Activated T-cell treated with anti-CD3 and anti-CD28 coated beads, Interleukin-2, amount 50 U/mL, for 1 hour (primary cell): Measurements from ENCODE around the gene ROR1.

Experiments
- DNase-seq: peaks from one replicate; pipeline ENCODE4 v3.0.0-alpha.2; 2020

ROR1 gene

DNA sequence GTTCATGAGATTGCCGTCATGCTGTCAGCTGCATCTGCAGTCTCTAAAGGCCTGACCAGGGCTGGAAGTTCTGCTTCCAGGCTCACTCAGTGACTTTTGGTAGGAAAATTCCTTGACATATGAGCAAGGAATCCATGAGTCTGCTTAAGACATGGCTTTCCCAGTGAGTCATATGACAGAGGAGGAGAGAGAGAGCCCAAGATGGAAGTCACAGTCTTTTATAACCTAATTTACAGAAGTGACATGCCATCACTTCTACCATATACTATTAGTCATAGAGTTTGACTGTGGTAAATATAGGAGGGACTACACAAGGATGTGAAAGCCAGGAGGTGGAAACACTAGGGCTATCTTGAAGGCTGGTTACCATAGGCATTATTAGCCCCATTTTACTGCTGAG is 115.2 kb downstream of the ROR1 start:
- DNase-seq = no peak

DNA sequence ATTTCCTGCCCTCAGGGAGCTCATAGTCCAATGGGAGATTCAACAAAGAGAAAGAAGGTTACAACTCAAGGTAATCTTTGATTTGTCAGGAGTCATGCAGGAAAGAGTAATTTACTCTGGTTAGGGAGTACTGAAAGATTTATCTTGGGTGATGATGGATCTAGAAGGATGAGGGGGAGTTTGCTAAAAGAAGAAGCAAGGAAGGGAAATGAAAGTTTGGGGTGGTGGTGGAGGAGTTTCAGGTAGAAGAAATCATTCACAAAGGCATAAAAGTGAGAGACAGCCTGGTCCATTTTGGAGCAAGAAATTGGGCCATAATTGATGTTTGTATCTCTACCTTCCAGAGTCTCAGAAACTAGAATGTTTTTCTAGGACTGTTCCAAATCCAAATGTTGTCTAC is 116.7 kb downstream of the ROR1 start:
- no peak for DNase-seq

DNA sequence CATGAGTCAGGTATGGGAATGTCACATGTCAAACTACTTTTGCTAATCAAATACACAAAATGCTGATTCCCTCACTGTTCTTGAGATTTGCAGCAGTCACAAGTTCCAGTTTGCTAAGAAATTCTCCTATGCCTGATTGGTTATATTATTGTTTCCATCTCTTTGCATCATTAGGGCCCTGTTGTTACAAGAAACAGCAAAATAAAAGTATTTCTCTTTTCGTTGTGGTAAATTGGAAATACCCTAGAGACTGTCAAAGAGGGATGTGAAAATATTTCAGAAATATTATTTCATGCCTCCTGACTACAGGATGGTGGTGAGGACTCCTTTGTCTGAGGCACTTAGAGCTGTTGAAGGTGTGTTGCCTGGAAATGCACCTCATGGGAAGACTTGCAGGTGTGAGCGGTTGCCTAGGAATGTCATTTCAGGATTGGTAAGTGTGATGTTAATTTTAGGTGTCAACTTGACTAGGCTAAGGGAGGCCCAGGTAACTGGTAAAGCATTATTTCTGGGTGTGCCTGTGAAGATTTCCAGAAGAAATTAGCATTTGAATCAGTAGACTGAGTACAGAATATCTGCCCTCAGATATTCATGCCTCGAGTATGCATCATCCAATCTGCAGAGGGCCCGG is 117.4 kb downstream of the ROR1 start:
- no peak for DNase-seq

DNA sequence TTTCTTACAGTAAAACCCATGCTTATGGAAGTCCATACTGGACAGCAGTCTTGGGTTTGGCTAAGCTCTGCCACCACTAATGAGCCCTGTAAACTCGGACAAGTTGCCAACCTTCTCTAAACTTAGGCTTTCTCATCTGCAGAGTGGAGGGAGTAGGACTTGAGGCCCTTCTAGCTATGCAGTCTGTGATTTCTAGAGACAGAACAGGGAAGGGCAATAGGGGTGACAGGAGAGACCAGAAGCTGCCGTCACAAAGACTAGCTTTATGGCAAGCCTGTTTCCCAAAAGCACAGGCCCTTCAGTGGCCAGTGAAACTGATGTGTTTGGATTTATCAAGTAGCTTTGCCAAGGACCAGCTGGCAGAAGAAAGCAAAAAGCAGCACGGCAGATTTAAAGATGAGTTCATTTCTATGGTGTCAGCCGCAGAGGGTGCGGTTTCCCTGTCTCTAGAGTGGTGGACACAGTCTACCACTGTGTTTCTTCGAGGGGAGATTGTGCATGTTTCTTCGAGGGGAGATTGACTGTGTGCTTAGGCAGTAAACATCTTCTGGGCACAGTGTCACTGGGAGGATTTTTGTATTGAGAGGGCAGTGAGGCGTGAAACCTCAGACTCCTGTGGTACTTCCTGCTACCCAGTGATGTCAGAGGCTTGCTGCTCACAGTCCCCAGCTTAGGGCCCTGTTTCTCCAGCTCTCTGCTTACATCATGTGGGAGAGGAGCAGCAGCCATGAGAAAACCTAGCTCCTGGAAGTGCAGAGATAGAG is 119.0 kb downstream of the ROR1 start:
- DNase-seq = no peak

DNA sequence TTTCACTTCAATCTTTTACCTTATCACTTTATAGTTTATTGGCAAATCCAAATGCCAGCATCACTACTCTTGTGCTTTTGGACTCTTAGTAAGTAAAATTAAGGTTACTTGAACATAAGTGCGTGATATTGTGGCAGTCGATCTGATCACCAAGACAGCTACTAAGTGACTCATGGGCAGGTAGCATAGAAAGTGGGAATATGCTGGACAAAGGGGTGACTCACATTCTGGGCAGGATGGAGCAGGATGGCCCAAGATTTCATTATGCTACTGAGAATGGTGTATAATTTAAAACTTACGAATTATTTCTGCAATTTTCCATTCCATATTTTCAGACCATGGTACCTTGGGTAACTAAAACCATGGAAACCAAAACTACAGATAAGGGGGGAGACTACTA is 120.2 kb downstream of the ROR1 start:
- DNase-seq = no peak

DNA sequence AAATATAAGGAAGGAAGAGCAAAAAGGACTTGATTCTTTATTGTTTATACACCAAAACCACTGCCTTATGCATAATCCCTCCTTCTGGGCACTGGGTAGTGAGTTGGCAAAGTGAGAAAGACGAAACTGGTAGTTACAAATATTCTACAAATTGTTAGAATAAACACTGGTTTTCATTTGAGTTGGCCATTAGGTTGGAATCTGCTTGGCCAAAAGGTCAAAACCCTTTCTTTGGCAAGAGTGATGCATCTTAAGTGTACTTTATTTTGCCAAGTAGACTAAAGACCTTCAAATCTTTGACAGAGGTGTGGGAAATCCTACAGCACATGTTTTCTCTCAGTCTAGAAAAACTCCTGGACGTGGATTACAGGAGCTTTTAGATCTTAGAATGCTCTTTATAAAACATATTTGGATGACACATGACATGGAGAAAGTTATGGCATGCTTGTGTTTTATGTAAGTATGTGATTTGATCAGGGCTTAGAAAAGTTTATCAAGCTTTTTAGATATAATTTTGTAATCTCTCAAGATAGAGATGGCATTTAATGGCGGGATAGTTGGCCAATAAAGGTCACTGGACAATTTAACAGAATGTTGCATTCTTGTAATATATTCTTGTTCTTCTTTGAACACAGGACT is 120.9 kb downstream of the ROR1 start:
- no peak for DNase-seq

DNA sequence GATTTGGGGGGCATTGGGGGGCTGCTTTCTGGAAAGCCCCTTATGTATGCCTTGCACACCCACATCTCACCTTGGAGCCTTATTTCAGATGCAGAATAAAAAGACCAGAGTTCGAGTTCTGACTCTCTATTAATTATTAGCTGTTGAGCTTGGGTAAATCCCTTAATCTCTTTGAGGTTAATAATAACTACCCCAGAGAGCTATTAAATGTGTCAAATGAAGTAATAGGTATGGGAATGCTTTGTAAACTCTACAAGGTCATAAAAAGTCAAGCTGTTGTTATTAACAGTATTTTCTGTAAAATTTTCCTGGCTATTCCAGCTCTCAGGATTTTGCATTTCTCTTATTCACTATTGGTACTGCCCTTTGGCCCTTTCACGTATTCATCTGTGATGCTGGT is 122.9 kb downstream of the ROR1 start:
- DNase-seq = no peak

DNA sequence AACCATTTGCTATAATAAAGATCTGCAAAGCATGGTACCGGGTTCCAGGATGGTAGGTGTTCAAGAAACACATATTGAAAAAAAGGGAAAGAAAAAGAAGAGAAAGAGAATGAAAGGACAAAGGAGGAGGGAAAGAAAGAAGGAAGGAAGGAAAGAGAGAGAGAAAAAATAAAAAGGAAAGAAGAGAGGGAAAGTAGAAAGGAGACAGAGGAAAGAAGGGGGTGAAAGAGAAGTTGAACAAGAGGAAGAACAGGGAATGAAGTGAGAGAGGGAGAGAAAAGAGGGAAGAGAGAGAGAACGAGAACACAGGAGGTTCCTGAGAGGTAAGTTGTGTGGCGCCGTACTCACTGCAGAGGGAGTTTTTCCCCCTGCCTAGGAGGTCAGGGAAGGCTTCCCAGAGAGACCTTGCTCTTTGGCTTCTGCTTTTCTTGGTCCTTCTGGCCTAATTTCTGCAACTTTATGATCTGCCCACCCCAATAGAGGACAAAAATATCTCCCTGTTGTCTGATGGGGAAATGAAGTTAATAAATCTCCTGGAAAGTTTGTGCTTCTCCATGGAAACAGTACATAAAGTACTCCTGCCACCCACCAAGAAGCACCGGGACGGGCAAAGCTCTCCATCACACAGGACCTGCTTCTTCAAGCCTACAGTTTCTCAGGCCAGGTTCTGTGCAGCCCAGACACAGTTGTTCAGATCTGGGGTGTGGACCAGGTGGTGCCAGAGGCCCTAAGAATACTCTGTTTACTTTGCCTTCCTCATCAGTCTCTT is 124.8 kb downstream of the ROR1 start:
- DNase-seq = no peak

DNA sequence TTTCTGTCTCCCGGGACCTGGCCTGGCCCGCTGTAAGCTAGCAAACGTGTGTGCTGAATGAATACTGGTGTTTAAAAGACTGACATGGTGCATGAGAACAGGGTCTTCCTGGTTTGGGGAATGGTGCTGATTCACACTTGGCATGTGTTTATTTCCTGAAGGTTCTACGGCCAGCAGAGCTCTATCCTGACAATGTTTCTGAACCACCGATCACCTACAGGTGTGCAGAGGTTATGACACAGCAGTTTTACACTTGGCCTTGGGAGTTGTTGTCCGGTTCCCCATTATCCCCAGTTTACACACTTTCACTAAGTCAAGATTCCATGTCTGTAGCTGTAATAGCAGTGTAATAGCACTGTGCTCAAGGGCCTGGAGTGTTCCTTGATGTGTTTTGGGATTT is 127.3 kb downstream of the ROR1 start:
- no peak for DNase-seq

DNA sequence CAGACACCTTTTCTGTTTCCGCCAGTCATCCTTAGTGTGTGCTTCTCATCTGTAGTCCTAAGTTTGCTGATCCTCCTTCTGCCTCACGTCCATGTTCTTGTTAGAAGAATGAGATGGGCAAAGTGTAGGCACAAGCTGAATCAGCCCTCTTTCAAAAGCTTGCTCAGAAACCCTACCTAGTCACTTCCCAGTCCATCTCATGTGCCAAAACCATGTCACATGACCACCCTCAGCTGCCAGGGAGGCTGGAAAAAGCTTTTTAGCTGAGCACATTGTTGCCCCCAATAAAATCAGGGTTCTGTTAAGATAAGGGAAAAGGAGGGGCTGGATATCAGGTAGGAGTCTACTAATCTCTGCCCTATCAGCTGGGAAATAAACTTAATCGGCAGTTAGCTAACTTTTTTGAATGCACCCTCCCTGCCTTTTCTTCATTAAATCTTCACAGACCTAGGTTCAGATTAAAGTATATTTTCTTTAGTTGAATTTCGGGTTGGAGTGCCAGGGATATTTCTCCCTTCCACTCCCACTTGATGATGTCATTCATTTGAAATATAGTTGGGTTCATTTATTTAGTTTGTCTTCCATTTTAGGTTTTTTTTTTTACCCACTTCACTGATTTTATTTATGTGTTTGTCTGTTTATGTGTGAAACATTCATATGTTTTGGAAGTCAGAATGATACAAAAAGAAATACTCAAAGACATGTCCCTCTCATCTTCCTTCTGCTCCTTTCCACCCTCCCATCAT is 129.2 kb downstream of the ROR1 start:
- DNase-seq = no peak

DNA sequence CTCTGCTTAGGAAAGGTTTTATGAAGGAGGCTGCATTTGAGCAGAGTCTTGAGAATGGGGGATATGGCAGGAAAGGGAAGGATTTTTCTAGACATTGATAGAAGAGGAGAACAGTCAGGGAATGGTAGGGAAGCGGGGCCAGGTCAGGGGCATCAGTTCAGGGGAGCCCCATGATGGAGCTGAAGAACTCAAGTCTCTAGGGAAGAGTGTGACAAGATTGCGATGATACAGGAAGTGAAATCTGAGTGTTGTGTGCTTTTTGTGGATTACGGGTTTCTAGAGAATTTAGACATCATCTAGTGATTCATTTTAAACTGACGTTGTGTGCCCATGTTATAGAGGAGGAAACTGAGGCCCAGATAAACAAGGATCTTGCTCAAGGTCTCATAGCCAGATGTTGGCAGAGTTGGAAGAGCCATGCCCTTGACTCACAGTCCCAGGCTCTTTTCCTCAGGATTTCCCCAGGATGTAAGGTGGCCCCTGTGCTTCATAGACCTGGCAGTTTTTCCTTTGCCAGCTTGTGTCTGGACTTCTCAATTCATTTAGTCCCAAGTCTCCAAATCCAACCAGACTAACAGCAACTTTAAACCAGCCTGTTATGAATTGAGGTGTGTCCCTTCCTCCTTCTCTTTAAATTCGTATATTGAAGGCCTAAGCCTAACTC is 130.3 kb downstream of the ROR1 start:
- DNase-seq = no peak

DNA sequence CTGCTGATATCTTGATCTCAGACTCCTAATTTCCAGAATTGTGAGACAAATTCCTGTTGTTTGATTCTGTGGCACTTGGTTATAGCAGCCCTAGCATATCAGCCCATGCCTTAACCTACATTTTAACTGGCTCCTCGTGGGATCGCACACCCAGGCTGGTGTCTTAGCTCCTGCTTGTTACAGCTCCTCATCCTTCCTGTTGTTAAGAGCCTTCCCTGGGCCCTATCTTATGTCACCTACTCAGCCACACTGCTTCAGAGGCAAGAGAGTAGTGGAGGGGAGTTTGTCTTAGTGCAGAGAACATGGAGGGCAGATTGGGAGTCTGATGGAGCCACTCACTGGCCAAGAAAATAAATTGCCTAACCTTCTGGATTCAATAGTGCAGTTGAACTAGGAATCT is 131.0 kb downstream of the ROR1 start:
- no peak for DNase-seq

DNA sequence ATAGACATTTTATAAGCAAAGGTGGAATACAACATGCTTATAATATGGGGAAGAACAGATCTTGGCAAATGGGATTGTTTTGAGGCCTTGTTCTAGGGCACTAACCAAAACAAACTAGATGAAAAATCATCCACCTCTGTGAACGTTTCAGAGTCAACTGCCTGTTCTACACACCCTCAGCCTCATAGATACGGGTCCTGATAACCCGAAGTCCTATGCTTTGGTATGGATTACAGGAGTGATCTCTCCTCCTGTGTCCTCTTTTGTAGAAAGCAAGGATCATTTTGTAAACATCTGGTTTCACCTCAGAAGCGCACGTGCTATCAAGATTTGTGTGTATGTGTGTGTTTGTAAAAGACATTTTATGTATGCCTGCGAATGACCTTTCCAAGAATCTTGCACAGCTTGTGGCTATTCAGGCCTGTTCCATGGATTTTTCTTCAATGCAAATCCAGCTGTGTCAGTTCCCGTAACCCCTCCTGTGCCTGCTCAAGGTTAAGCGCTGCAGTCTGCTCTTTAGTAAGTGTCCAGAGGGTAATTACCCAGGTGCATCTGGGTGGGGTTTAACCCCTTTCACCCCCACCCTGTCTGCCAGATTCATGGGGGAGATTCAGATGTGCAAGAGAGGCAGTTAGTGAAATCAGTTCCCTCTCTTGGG is 132.4 kb downstream of the ROR1 start:
- no peak for DNase-seq

DNA sequence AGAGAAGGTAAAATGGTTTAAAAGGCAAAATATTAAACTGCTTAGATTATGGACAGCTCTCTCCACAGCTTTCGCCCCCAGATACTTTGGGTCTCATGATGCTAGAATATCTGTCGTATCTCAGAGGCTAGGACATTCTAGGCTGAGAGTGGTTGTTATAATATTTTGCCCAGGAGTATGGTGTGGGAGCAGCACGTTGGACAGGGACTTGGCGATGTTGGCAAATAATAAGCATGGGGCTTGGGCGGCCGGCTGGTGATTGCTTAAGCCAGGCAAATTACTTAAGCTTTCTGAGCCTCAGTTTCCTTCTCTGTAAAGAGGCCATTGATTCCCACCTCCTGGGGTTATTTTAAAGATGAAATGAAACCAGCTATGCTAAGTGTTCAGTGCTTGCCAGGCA is 133.2 kb downstream of the ROR1 start:
- DNase-seq = no peak

DNA sequence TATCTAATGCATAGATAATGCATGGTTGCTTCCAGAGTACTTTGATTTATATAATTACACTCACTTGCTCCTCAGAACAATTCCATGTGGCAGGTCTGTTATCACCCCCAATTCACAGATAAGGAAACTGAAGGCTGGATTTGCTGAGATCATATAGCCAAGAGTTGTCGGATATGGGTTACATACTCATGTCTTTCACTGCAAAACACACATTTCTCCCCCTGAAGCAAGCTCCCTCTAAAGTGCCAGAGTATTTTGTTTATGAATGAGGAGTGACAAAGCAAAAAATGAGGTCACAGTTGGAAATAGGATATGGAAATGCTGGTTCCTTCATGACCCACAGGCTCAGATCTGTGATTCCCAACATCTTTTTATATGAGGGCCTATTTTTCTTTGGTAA is 134.2 kb downstream of the ROR1 start:
- no peak for DNase-seq

DNA sequence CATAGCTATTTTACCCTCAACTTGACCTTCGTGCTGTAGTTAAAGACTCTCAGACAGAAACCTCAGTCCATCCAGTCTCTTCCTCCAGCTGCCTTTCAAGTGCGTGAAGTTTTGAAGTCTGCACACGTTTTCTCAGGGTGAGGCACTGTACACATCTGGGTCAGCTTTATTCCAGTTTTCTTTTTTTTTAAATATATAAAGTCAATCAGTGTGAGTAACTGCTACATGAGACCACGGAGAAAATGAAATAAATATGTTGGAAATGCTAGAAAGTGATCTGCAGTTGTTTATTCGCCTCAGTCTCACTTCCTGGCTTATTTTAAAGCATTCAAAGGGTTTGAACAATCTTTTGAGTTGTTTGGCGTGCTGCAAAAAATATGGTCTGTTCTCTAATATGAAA is 135.7 kb downstream of the ROR1 start:
- no peak for DNase-seq

DNA sequence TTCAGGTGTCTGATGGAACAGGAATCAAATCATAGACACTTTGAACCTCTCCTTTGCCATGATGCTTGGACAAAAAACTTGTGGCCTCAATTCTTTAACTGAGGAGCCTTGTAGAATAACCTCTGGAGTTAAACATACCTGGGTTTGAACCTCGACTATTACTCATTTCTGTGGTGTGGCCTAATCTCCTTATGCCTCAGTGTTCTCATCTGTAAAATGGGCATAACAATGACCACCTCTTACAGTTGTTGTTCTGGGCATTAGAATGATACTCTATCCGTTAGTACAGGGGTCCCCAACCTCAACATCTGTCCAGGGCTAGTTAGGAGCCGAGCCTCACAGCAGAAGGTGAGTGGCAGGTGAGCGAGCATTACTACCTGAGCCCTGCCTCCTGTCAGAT is 137.2 kb downstream of the ROR1 start:
- no peak for DNase-seq

DNA sequence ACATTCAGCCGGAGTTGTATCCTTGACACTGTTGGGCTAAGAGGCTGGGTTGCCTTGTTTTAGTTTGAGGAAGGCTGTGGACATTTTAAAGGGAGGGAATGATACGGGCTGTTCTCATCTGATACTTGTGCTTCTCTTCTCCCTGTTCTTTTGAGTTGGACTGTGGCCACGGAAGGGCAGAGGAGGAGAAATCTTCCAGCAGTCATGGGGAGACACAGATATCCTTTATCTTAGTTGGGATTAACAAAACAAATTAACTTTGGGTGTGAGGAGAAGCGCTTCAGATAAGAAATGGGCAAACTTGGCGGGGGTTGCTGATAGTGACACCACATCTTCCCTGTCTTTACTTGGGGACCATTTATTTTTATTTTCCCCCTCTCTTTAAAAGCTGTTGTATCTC is 138.8 kb downstream of the ROR1 start:
- no peak for DNase-seq

DNA sequence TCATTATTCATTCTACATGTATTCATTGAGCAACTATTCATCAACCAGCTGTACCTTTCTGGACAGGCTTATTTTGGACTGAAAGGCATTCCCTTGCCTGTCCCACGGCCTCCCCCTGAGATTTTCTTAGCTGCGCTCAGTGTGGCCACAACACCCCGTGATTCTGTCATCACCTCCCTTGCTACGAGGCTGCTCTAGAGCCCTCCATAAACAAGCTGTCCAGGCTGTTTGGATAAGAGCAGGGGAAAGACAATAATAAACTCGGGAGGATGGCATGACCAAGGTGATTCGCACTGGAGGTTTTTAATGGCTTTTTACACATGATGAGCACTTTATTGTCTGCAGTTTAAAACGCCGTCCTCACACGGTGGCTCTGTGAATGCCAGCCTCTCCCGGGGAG is 139.7 kb downstream of the ROR1 start:
- no peak for DNase-seq

DNA sequence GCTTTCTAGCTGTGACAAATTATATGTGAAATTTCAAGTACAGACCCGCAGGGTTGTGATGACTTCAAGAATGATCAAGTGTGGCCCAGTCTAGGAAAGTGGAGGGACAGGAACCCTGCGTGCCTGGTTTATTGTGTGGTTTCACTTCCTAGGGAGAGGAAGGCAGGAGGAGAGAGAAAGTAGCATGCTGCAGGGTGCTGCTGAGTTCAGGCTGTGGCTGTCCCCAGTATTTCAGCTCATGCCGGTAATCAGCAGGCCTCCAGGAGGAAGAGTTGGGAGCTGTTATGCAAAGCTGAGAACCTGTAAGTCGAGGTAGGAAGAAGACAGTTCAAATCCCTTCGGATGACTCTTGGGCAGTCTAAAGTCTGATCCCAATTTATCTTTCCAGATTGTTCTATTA is 140.4 kb downstream of the ROR1 start:
- no peak for DNase-seq

DNA sequence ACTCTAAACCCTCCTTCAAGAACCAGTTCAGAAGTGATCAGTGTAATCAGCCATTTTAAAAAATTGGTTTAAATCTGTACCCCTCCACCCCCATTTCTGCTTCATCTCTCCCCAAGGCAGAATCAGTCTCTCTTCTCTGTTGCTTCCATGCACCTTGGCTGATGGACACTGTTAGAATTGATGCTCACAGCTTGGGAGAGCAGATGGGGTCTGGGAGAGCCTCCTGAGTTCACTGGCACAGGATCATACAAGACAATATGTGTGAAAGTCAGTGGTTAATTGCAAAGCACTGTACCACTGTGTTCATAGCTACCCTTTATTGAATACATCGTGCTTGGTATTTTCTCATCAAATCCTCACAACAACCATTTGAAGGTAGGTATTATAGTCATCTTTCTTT is 140.9 kb downstream of the ROR1 start:
- no peak for DNase-seq

DNA sequence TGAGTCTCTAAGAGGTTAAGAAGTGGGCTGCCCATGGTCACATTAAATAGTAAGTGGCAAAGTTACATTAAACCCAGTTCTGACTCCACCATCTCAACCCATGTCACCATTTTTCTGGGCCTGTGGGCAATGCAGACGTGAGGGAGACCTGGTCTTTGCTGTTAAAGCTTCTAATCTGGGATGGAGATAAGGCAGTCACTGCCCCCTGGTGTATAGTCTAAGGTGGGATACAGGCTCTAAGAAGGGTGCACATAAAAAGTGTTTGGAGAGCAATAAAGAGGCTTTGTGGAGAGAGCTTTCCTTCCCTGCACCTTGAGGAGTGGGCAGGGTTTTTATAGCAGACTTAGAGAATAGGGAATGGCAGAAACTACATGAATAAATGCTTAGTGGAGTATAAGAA is 141.3 kb downstream of the ROR1 start:
- no peak for DNase-seq
